HG03342 (cell line): ENCODE results near the gene GLYATL3.

Source experiments
- ATAC-seq: cut with Tn5 transposase; IDR thresholded peaks from one replicate; pipeline ENCODE4 v1.9.1; 2021; ENCODE audit warnings: mild to moderate bottlenecking, moderate library complexity; ENCODE audit not compliant: unreplicated experiment

The GLYATL3 gene

GRCh38 chr6:49543087-49543858 lies 43.5 kb downstream of the GLYATL3 start:
- no peak for ATAC-seq

- no peak for ATAC-seq
Observed at GRCh38 chr6:49546331-49546730, 46.6 kb downstream of the GLYATL3 start.

- no peak for ATAC-seq
Observed at GRCh38 chr6:49548613-49549304, 49.0 kb downstream of the GLYATL3 start.

- no peak for ATAC-seq
Observed at GRCh38 chr6:49549691-49550491, 50.2 kb downstream of the GLYATL3 start.

- ATAC-seq: peak; percentile 69
Observed at GRCh38 chr6:49550492-49551077, 50.9 kb downstream of the GLYATL3 start, which contains the start of gene C6orf141. Gene C6orf141 (plus strand): TSS chr6:49550668. CDS start chr6:49550793, 125 bp downstream.

- ATAC-seq: peak; percentile 44
Observed at GRCh38 chr6:49551078-49551865, 51.5 kb downstream of the GLYATL3 start.

GRCh38 chr6:49551866-49552129 lies 52.1 kb downstream of the GLYATL3 start:
- ATAC-seq: peak; percentile 44

- ATAC-seq: no peak
Observed at GRCh38 chr6:49552596-49552995, 52.9 kb downstream of the GLYATL3 start.

GRCh38 chr6:49553384-49553783 lies 53.7 kb downstream of the GLYATL3 start:
- ATAC-seq: no peak

- ATAC-seq: no peak
Observed at GRCh38 chr6:49555951-49556350, 56.2 kb downstream of the GLYATL3 start.

GRCh38 chr6:49556429-49556837 lies 56.7 kb downstream of the GLYATL3 start:
- ATAC-seq: no peak

GRCh38 chr6:49557177-49557576 lies 57.5 kb downstream of the GLYATL3 start:
- no peak for ATAC-seq

GRCh38 chr6:49558238-49558637 lies 58.5 kb downstream of the GLYATL3 start:
- no peak for ATAC-seq

GRCh38 chr6:49563006-49563886 lies 63.5 kb downstream of the GLYATL3 start:
- ATAC-seq: no peak

- ATAC-seq: no peak
Observed at GRCh38 chr6:49564552-49564951, 64.8 kb downstream of the GLYATL3 start.

- ATAC-seq: no peak
Observed at GRCh38 chr6:49565261-49565660, 65.5 kb downstream of the GLYATL3 start.

- no peak for ATAC-seq
Observed at GRCh38 chr6:49565855-49566254, 66.1 kb downstream of the GLYATL3 start.

- ATAC-seq: no peak
Observed at GRCh38 chr6:49570474-49571079, 70.9 kb downstream of the GLYATL3 start.

GRCh38 chr6:49576618-49577017 lies 76.9 kb downstream of the GLYATL3 start:
- ATAC-seq: no peak
